Left cardiac atrium (tissue), 4 donors: ENCODE results near the gene COPS2. TPM values are rescaled to one million over a fixed set of nuclear protein-coding genes. Genes with fewer than 3 reads are reported as not detected.

ENCODE experiments used
- ATAC-seq, 2 donors: fragments of 200-7000 bp; cut with Tn5 transposase; one replicate each; pipeline ENCODE4 v1.9.1; 2020; ENCODE audit warnings: mild to moderate bottlenecking in 2 of 2, moderate library complexity in 2 of 2
- DNase-seq: peaks from one replicate; pipeline ENCODE4 v3.0.0-alpha.2; 2020
- intact Hi-C, 2 donors: fragments of 100-400 bp; cut with DNase I; formaldehyde crosslinking; loops; one replicate each; pipeline versions ENCODE4 v1.14.1 to v1.15.1; 2022 to 2023
- total RNA-seq, 2 donors: library from RNA; stranded (reverse); fragmentation: NEBNext Ultra II Directional; extraction: Animal tissue kit (Norgen Biotek cat#: 25700); gene quantifications; one replicate each; pipeline ENCODE4 v1.2.1, GENCODE V29; 2021
- donor health status: DM: no; HTN: yes; CAD: no.
- donor health status: DM: no; HTN: yes; CAD: no; lungs with severe emphysema.
- donor health status: DM: yes; HTN: yes; CAD: no.
- donor health status: Dilated cardiomyopathy.

COPS2 gene
- total RNA-seq, 2 donors from 2014 or later: 60.3 to 70.9 TPM

DNA sequence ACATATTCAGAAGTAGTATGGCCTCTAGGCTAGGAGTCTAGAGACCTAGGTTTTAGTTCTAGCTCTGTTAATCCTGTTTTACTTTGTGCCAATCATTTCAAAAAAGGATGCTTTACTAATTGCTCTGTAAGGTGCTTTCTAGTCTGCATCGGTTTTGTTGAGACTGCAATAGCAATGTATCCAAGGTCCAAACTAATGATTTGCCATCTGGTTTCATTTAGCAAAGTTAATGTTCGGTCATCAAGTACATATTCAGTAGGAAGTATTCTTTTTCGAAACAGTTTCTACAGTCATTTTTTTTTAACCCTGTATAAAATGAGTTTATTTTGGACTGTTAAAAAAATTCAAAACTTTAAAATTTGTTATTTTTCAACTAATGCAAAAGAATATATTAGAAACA, 12.6 kb upstream of the COPS2 start:
- intact Hi-C loops: no loop called here
- no peak for ATAC-seq
- DNase-seq: no peak

DNA sequence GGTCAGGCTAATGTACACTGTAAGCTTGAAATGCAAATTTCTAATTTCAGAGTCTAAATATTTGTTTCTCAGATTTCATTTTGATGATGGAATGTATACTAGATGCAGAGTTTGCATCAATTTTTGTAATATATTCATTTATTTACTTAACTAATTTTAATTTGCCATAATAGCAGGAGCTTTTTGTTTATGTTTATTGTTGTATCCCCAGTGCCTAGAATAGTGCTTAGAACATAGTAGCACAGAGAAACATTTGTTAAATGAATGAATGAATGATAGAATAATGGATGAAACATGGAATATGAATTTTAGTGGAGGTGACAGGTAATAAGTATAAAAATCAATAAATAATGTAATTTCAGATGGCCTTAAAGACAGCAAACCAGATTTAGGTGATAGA, 9.5 kb upstream of the COPS2 start:
- intact Hi-C loops: no loop called here
- DNase-seq: no peak
- ATAC-seq: no peak

GRCh38 chr15:49163678-49164077, 8.3 kb upstream of the COPS2 start:
- intact Hi-C loops: no loop called here
- ATAC-seq: no peak

DNA sequence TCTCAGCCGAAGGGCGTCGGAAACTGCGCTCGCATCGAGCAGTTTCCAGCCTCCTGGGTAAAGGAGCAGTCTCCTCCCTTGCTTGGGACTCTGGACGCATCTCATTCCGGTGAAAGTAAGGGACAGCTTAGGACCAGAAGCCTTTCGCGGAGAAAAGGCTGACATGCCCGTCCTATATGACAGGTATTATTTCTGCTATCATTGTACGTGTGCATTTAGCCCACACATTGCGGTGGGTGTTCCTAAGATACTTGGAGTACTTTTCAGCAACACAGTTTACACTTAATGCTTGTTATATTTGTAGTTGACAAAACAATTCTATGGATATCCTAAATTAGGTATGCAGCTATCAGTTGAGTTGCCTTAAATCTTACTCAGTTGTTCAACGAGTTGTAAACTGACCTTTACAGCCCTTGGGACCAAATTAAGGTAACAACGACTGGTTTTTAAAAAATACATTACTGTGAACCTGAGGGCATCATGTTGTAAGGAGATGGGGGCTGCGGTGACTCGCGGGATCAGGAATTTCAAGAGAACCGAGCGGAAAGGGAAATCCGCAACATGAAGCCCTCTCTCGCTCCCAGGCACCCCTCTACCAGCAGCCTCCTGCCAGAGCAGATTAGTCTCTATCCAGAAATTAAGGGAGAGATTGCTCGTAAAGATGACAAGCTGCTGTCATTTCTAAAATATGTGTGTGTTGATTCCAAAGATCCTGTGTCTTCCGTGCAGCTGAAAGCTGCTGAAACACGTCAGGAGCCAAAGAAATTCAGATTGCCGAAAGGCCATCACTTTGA, 632 bp upstream of the COPS2 start:
- ATAC-seq (peak in 1 of 2 donors; percentile 23), DNase-seq (peak; percentile 39)
- intact Hi-C loops: no loop called here

More at GRCh38 chr15:49163678-49164077, 8.3 kb upstream of the COPS2 start:
- DNase-seq: no peak

DNA sequence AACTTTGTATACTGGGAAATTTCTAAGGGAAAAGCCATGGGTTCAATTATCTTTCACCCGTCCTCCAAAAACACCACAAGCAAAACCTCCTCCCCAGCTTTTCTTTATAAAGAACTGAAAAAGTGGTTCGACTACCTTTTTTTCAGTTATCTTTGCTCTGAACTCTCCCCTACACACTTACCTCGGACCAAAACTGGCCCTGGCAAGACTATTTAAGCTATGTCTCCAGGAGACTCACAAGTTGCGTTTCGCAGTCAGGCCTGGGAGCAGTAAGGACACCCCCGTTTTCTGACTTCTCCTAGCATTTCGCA, 645 bp downstream of the COPS2 start:
- intact Hi-C loops: no loop called here
- ATAC-seq: no peak
- DNase-seq: no peak

GRCh38 chr15:49154359-49154758, 1.0 kb downstream of the COPS2 start:
- DNase-seq: no peak
- intact Hi-C loops: no loop called here
- ATAC-seq: no peak

- intact Hi-C loops: no loop called here
- DNase-seq: no peak
- ATAC-seq: no peak
These were observed 2.7 kb downstream of the COPS2 start for GRCh38 chr15:49152552-49153312.

DNA sequence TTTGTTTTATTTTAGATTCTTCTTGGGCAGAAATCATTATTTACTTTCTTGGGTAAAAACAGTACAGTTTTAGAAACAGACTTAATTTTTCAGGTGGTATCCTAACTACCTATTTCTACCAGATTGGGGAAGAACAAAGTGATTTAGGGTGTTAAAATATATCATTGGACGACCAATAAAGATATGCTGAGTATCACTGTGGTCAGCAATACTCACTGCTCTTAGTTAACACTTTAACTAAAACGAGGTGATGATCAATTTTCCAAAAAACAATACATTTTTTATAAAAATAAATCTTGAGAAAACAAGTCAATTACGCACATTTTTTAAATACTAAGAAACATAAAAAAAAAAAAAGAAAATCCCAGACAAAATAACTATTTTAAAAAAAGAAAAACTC, 3.6 kb downstream of the COPS2 start:
- ATAC-seq (no peak), DNase-seq (no peak)
- intact Hi-C loops: loop anchor here in 1 of 2 donors (2.0 kb wide), 1 partner anchor 289 kb away; no protein-coding TSS in a partner anchor

- DNase-seq: no peak
- intact Hi-C loops: loop anchor here in 1 of 2 donors (5.0 kb wide), 2 partner anchors 101 to 271 kb away; partner anchors contain the start of genes EID1 and SECISBP2L
- no peak for ATAC-seq
These were observed 6.7 kb downstream of the COPS2 start for GRCh38 chr15:49148727-49149126.

DNA sequence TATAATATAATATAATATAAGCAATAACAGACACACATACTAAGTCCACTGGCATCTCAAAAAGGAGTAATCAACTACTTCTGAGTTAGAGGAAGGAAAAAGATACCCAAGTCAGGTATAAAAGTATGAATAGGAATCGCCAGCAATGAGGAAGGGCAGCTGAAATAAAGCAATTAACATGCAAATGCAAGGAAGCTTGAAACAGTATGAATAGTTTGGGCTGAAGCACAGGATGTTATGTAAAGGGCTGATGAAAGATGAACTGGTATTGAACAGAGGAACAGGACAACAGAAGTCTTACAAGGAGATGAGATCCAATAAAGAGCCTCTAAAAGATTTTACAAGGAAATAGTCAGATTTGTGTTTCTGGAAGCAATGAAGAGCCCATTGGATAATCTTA, 7.1 kb downstream of the COPS2 start:
- intact Hi-C loops: loop anchor here in 1 of 2 donors (5.0 kb wide), 2 partner anchors 101 to 271 kb away; partner anchors contain the start of genes EID1 and SECISBP2L
- ATAC-seq (no peak), DNase-seq (no peak)

DNA sequence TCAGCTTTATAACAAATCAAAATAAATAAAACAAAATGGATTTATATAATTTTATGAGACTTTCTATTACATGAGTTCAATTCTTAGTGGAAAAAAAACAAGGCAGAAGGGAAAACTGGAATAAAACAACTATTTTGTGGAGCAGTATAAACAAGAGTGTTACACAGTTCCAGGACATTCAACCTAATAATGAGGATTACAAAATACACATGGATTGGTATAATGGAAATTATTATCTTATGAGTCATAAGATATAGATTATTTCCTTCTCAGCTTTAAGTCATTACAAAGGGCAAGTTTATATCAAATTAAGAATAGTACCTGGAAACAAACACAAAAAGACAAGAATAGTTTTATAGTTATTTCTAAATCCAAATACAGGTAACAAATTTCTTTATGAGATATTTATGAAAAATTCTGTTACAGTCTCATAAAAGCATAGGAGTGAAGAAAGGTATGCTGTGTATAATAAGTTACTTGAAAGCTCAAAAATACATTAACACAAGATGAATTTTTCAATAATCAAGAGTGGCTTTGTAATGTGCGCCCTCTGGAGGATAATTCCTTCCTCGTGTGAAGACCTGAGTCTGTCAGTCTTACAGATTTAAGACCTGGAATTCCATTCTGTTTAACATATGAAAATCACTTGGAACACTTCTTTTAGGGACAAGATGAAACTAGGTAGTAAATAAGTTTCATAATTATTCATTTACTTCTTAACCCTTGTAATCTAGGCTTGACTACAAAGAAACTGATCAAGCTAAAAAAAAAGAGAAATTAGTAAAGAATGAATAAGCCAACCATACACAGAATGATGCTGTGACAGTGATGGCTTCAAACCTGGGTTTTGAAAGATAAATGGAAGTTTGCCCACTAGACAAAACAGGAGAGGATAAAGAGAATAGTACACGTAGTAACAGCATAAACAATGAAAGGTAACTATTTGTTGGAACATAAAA, 9.5 kb downstream of the COPS2 start:
- intact Hi-C loops: loop anchor here in 1 of 2 donors (5.0 kb wide), 2 partner anchors 99 to 269 kb away; partner anchors contain the start of genes EID1 and SECISBP2L
- ATAC-seq (peak; percentile 39 to 41), DNase-seq (no peak)

DNA sequence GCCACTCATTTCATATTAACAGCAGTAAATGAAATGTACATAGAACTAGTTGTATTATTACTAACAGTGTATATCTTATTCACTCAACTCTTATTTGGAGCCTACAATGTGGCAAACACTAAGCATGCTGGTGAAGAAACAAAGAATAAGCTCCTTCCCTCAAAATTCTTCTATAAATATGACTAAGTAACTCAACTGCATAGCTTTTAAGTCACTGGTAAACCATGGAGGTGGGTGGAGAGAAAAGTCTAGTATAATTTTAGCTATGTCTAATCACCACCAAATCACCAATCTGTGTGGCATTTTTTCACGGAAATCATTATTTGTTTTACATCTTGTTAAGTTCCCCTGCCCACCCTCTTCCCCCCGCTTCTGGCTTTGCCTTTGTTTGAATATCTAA, 17.5 kb downstream of the COPS2 start:
- intact Hi-C loops: no loop called here
- DNase-seq: no peak
- ATAC-seq: no peak

DNA sequence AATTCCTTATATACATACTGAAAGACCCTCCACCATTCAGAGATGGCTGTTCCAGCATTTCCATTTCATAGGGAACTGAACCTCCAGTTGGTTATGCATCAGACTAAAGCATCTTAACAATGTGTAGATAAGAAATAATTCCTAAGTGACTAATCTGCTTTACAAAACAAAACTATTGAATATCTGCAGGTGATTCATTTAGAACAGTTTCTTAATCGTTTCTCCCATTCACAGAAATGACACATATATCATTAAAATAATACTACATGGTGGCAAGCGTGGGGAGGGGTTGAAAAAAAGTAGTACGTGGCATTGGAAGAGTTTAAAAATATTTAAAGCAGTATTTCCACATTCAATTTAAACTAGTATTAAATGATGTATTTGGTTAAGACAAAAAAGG, 19.5 kb downstream of the COPS2 start:
- intact Hi-C loops: no loop called here
- DNase-seq: no peak
- no peak for ATAC-seq

- DNase-seq (no peak), ATAC-seq (no peak)
- intact Hi-C loops: no loop called here
These were observed 20.0 kb downstream of the COPS2 start for GRCh38 chr15:49135342-49135857.

DNA sequence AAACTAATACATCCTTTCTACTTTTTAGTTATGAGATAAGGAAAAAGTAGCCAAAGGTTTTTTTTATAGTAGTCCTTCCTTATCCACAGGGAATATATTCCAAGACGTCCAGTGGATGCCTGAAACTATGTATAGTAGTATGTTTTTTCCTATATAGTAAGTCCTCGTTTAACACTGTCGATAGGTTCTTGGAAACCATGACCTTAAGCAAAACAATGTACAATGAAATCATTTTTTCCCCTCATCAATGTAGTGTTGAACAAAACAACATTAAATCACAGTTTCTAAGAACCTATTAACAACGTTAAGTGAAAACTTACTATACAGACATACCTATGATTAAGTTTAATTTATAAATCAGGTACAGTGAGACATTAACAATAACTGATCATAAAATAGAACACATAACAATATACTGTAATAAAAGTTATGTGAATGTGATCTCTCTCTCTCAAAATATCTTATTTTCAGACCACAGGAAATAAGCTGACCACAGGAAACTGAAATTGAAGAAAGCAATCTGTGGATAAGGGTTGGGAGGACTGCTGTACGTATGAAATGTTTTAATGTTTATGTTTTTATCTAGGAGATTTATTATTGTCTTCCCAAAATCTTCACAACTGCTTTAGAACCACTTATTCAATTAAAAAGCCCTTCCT, 20.6 kb downstream of the COPS2 start:
- intact Hi-C loops: no loop called here
- ATAC-seq (no peak), DNase-seq (no peak)

- intact Hi-C loops: no loop called here
- no peak for ATAC-seq
- no peak for DNase-seq
These were observed 24.0 kb downstream of the COPS2 start for GRCh38 chr15:49131403-49131802.

DNA sequence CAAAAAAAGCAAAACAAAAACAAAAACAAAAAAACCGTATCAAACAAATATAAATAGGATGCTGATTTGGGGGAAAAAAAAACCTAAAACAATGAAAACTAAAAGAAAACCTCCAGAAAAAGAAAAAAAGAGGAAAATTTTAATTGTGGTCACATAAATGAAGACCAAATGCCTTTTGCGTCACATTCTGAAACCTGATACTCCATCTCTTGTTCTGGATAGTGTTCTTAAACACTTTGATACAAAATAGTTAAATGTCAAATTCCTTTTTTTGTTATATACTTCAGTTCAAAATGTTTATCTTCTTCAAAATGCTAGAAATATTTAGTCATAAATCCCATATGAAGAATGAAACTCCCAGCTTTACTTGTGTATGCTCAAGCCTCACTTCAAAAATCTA, 31.0 kb downstream of the COPS2 start:
- DNase-seq (no peak), ATAC-seq (no peak)
- intact Hi-C loops: no loop called here

GRCh38 chr15:49122541-49123062, 32.8 kb downstream of the COPS2 start:
- no peak for DNase-seq
- intact Hi-C loops: no loop called here
- no peak for ATAC-seq
